ENCODE measurements around the gene OR2D2.
"Not testable (repeated sequence)": the region's sequence is repeated elsewhere in the genome, so short reads cannot be mapped to it uniquely, and the experiment has no call there.

Gene OR2D2

GRCh38 chr11:6887711-6888110, 4.6 kb downstream of the OR2D2 start:
- H3K4me1 ChIP-seq (ENCODE audit: control insufficient read depth, insufficient read depth, low read length); POLR2A ChIA-PET; H3K27ac ChIP-seq (ENCODE audit: extremely low read depth, low read depth, low read length); H3K36me3 ChIP-seq (ENCODE audit: control insufficient read depth in 2 of 2, insufficient read depth in 1 of 2, low read length in 2 of 2); H3K4me3 ChIP-seq (ENCODE audit: low read depth, low read length); H3K9me3 ChIP-seq (ENCODE audit: control insufficient read depth, insufficient read depth, low read depth, low read length); CTCF ChIA-PET: not testable (repeated sequence)
- peak; percentile 81 for TF ChIP-seq ZNF146 (tag by site-specific recombination; IDR thresholded peaks at IDR 0.05)

- no peaks in the 10 kb centered on the region for H3K4me1 ChIP-seq (ENCODE audit: control insufficient read depth, insufficient read depth, low read length)
- ChIA-PET CTCF (interaction anchor here (1.3 kb wide), 1 partner anchor 70 kb away, joined by 5 read pairs; no protein-coding TSS in a partner anchor), POLR2A (no interaction called here)
- H3K4me3 ChIP-seq (ENCODE audit: low read depth, low read length), result no peak overlapping the region
- H3K36me3 ChIP-seq (ENCODE audit: control insufficient read depth in 2 of 2, insufficient read depth in 1 of 2, low read length in 2 of 2), result no peaks in the 10 kb centered on the region
- no peaks in the 10 kb centered on the region for H3K9me3 ChIP-seq (ENCODE audit: control insufficient read depth, insufficient read depth, low read depth, low read length)
- TF ChIP-seq ZNF623 (tag by site-specific recombination; IDR thresholded peaks at IDR 0.05) (no peak), ZNF626 (tag by site-specific recombination; IDR thresholded peaks at IDR 0.05) (no peak), ZBTB7A (tag by site-specific recombination; IDR thresholded peaks at IDR 0.05; ENCODE audit: low read depth) (no peak), ZNF404 (tag by site-specific recombination; IDR thresholded peaks at IDR 0.05) (no peak), HOXD13 (CRISPR knock-in tag; IDR thresholded peaks at IDR 0.05; ENCODE audit: borderline replicate concordance) (no peak), CTCF (tag by site-specific recombination; IDR thresholded peaks at IDR 0.05) (no peak), ZBTB49 (tag by site-specific recombination; IDR thresholded peaks at IDR 0.05; ENCODE audit: low read depth) (no peak), ZNF354C (tag by site-specific recombination; IDR thresholded peaks at IDR 0.05; ENCODE audit: borderline replicate concordance, low read depth) (no peak), ZBTB6 (tag by site-specific recombination; IDR thresholded peaks at IDR 0.05) (no peak)
- no peak overlapping the region for H3K27ac ChIP-seq (ENCODE audit: extremely low read depth, low read depth, low read length)
These were observed 9.5 kb downstream of the OR2D2 start for GRCh38 chr11:6882751-6883150.

GRCh38 chr11:6876914-6877313, 15.4 kb downstream of the OR2D2 start:
- POLR2A ChIA-PET, result no interaction called here
- no peaks in the 10 kb centered on the region for H3K9me3 ChIP-seq (ENCODE audit: control insufficient read depth, insufficient read depth, low read depth, low read length)
- no peak overlapping the region for H3K27ac ChIP-seq (ENCODE audit: extremely low read depth, low read depth, low read length)
- no peaks in the 10 kb centered on the region for H3K36me3 ChIP-seq (ENCODE audit: control insufficient read depth in 2 of 2, insufficient read depth in 1 of 2, low read length in 2 of 2)
- TF ChIP-seq ZNF335 (tag by site-specific recombination; conservative IDR thresholded peaks at IDR 0.05) (no peak), ZNF596 (tag by site-specific recombination; IDR thresholded peaks at IDR 0.05) (no peak), ZNF658 (tag by site-specific recombination; IDR thresholded peaks at IDR 0.05) (no peak)
- no peaks in the 10 kb centered on the region for H3K4me1 ChIP-seq (ENCODE audit: control insufficient read depth, insufficient read depth, low read length)
- no peak overlapping the region for H3K4me3 ChIP-seq (ENCODE audit: low read depth, low read length)
- CTCF ChIA-PET, result no interaction called here

- ChIA-PET CTCF (interaction anchor here (1.5 kb wide), 1 partner anchor 64 kb away, joined by 4 read pairs; no protein-coding TSS in a partner anchor), POLR2A (no interaction called here)
- no peak within 1 kb of the TSS for H3K27ac ChIP-seq (ENCODE audit: extremely low read depth, low read depth, low read length)
- no peak for TF ChIP-seq ZNF2 (tag by site-specific recombination; IDR thresholded peaks at IDR 0.05)
- no peak for TF ChIP-seq ZNF473 (tag by site-specific recombination; IDR thresholded peaks at IDR 0.05)
- no peaks in the 10 kb centered on the region for H3K4me1 ChIP-seq (ENCODE audit: control insufficient read depth, insufficient read depth, low read length)
- H3K4me3 ChIP-seq (ENCODE audit: low read depth, low read length), result no peak within 1 kb of the TSS
- no peaks in the 10 kb centered on the region for H3K9me3 ChIP-seq (ENCODE audit: control insufficient read depth, insufficient read depth, low read depth, low read length)
- no peaks in the 10 kb centered on the region for H3K36me3 ChIP-seq (ENCODE audit: control insufficient read depth in 2 of 2, insufficient read depth in 1 of 2, low read length in 2 of 2)
These were observed 16.0 kb downstream of the OR2D2 start, which contains the start of gene OR10A4 for GRCh38 chr11:6876325-6876724. Gene OR10A4, plus strand, starts transcription at chr11:6876625. Its CDS starts 23 bp downstream, at chr11:6876648.
